ENCODE results near the gene FAM236B.
"Not testable (repeated sequence)": the region's sequence is repeated elsewhere in the genome, so short reads cannot be mapped to it uniquely, and the experiment has no call there.

Gene FAM236B

GRCh38 chrX:72782560-72782959 lies at the start of gene FAM236B:
TSS of gene FAM236B (minus strand) at chrX:72782660. CDS start at chrX:72782560, 100 bp downstream.
- DNase-seq (ENCODE audit: low read depth, low spot score), result not testable (repeated sequence)

- DNase-seq (ENCODE audit: low read depth, low spot score), result not testable (repeated sequence)
Observed at GRCh38 chrX:72830701-72831100, 48.2 kb upstream of the FAM236B start.

- DNase-seq (ENCODE audit: low read depth, low spot score), result not testable (repeated sequence)
Observed at GRCh38 chrX:72808110-72808509, 25.6 kb upstream of the FAM236B start, which contains the start of gene FAM236D. TSS of gene FAM236D (minus strand) at chrX:72808210. CDS start at chrX:72808110, 100 bp downstream.

- not testable (repeated sequence) for DNase-seq (ENCODE audit: low read depth, low spot score)
Observed at GRCh38 chrX:72790390-72790789, 7.9 kb upstream of the FAM236B start.

GRCh38 chrX:72788142-72788541 lies 5.7 kb upstream of the FAM236B start:
- DNase-seq (ENCODE audit: low read depth, low spot score), result not testable (repeated sequence)

GRCh38 chrX:72783964-72784363 lies 1.5 kb upstream of the FAM236B start:
- DNase-seq (ENCODE audit: low read depth, low spot score), result not testable (repeated sequence)

- not testable (repeated sequence) for DNase-seq (ENCODE audit: low read depth, low spot score)
Observed at GRCh38 chrX:72783365-72783936, 991 bp upstream of the FAM236B start.

- DNase-seq (ENCODE audit: low read depth, low spot score), result not testable (repeated sequence)
Observed at GRCh38 chrX:72778146-72778545, 4.3 kb downstream of the FAM236B start.

- DNase-seq (ENCODE audit: low read depth, low spot score), result not testable (repeated sequence)
Observed at GRCh38 chrX:72777467-72777790, 5.0 kb downstream of the FAM236B start.

- not testable (repeated sequence) for DNase-seq (ENCODE audit: low read depth, low spot score)
Observed at GRCh38 chrX:72776653-72777466, 5.6 kb downstream of the FAM236B start, which contains the start of gene DMRTC1B. TSS of gene DMRTC1B (plus strand) at chrX:72776890. CDS start at chrX:72845136, 68,246 bp downstream.

GRCh38 chrX:72760454-72760853 lies 22.0 kb downstream of the FAM236B start:
- not testable (repeated sequence) for DNase-seq (ENCODE audit: low read depth, low spot score)

GRCh38 chrX:72748545-72748944 lies 33.9 kb downstream of the FAM236B start:
- DNase-seq (ENCODE audit: low read depth, low spot score), result not testable (repeated sequence)

- DNase-seq (ENCODE audit: low read depth, low spot score), result not testable (repeated sequence)
Observed at GRCh38 chrX:72745546-72745945, 36.9 kb downstream of the FAM236B start.

- no peak for DNase-seq (ENCODE audit: low read depth, low spot score)
Observed at GRCh38 chrX:72735561-72735960, 46.9 kb downstream of the FAM236B start.

- DNase-seq (ENCODE audit: low read depth, low spot score), result not testable (repeated sequence)
Observed at GRCh38 chrX:72733636-72734035, 48.8 kb downstream of the FAM236B start.

Measured in brain pericyte (primary cell).